AG10803 (cell line): ENCODE results near the gene RNF14.

Experiments
- DNase-seq: peaks from one replicate; pipeline ENCODE4 v3.0.0; 2010; ENCODE audit warnings: low read depth
- H3K4me3 ChIP-seq: 2 replicates; pipeline ENCODE4 v1.5.1; 2011; ENCODE audit warnings: mild to moderate bottlenecking, low read length, control low read depth
- CTCF ChIP-seq: conservative IDR thresholded peaks from 2 replicates; pipeline ENCODE4 v1.5.1; 2011; ENCODE audit warnings: mild to moderate bottlenecking, low read length, control low read depth, inconsistent platforms

The RNF14 gene

GRCh38 chr5:141966275-141966962, 2.5 kb upstream of the RNF14 start:
- no peak for TF ChIP-seq CTCF
- no peak for DNase-seq
- H3K4me3 ChIP-seq, result no peak overlapping the region

GRCh38 chr5:141966963-141967333, 2.0 kb upstream of the RNF14 start:
- H3K4me3 ChIP-seq, result no peak overlapping the region
- TF ChIP-seq CTCF, result no peak
- no peak for DNase-seq

- H3K4me3 ChIP-seq, result peak overlapping the region; percentile 87
- no peak for TF ChIP-seq CTCF
- DNase-seq, result peak; percentile 21
These were observed 1.2 kb downstream of the RNF14 start for GRCh38 chr5:141969783-141970771.

GRCh38 chr5:141973871-141974595, 5.1 kb downstream of the RNF14 start:
- no peak for TF ChIP-seq CTCF
- H3K4me3 ChIP-seq, result no peak overlapping the region
- DNase-seq, result no peak

- no peak overlapping the region for H3K4me3 ChIP-seq
- DNase-seq, result no peak
- TF ChIP-seq CTCF, result no peak
These were observed 7.3 kb downstream of the RNF14 start for GRCh38 chr5:141976176-141976575.

- DNase-seq, result no peak
- TF ChIP-seq CTCF, result no peak
- H3K4me3 ChIP-seq, result no peak overlapping the region
These were observed 9.5 kb downstream of the RNF14 start for GRCh38 chr5:141978389-141978788.
